GM19328 (cell line): ENCODE data around the gene SLC13A5.

Experiments used
- ATAC-seq: cut with Tn5 transposase; IDR thresholded peaks from one replicate; pipeline ENCODE4 v1.9.1; 2021; ENCODE audit warnings: mild to moderate bottlenecking, moderate library complexity; ENCODE audit not compliant: unreplicated experiment

Gene SLC13A5

GRCh38 chr17:6639586-6640535, 73.3 kb downstream of the SLC13A5 start:
- peak; percentile 10 for ATAC-seq

- ATAC-seq: no peak
Observed at GRCh38 chr17:6639014-6639585, 74.1 kb downstream of the SLC13A5 start.

- no peak for ATAC-seq
Observed at GRCh38 chr17:6638046-6638908, 74.9 kb downstream of the SLC13A5 start.

GRCh38 chr17:6637458-6637840, 75.7 kb downstream of the SLC13A5 start:
- ATAC-seq: no peak

GRCh38 chr17:6636616-6637457, 76.3 kb downstream of the SLC13A5 start:
- ATAC-seq: no peak

- no peak for ATAC-seq
Observed at GRCh38 chr17:6636105-6636504, 77.1 kb downstream of the SLC13A5 start.
